ENCODE data around the gene ZC3H11A.
"Not testable (repeated sequence)": the region's sequence is repeated elsewhere in the genome, so short reads cannot be mapped to it uniquely, and the experiment has no call there.

ZC3H11A gene

GRCh38 chr1:203795441-203796235, at the start of gene ZC3H11A, which contains the start of gene ZBED6:
ZC3H11A (plus strand) TSS chr1:203795623; CDS start chr1:203817071, 21,448 bp downstream.
ZBED6 (plus strand) TSS chr1:203795623; CDS start chr1:203797523, 1,900 bp downstream.
- peak; percentile 88 for DNase-seq (ENCODE audit: low spot score)

- DNase-seq (ENCODE audit: low spot score): no peak
Measured at GRCh38 chr1:203746281-203746680, 49.1 kb upstream of the ZC3H11A start.

- no peak for DNase-seq (ENCODE audit: low spot score)
Measured at GRCh38 chr1:203751051-203751450, 44.4 kb upstream of the ZC3H11A start.

GRCh38 chr1:203751618-203752361, 43.6 kb upstream of the ZC3H11A start:
- DNase-seq (ENCODE audit: low spot score): not testable (repeated sequence)

GRCh38 chr1:203754455-203754864, 41.0 kb upstream of the ZC3H11A start:
- no peak for DNase-seq (ENCODE audit: low spot score)

- no peak for DNase-seq (ENCODE audit: low spot score)
Measured at GRCh38 chr1:203756036-203756435, 39.4 kb upstream of the ZC3H11A start.

GRCh38 chr1:203758749-203759148, 36.7 kb upstream of the ZC3H11A start:
- not testable (repeated sequence) for DNase-seq (ENCODE audit: low spot score)

- no peak for DNase-seq (ENCODE audit: low spot score)
Measured at GRCh38 chr1:203760506-203760905, 34.9 kb upstream of the ZC3H11A start.

- not testable (repeated sequence) for DNase-seq (ENCODE audit: low spot score)
Measured at GRCh38 chr1:203761958-203762357, 33.5 kb upstream of the ZC3H11A start.

GRCh38 chr1:203763505-203763904, 31.9 kb upstream of the ZC3H11A start:
- DNase-seq (ENCODE audit: low spot score): no peak

GRCh38 chr1:203764105-203765028, 31.1 kb upstream of the ZC3H11A start:
- no peak for DNase-seq (ENCODE audit: low spot score)

GRCh38 chr1:203765029-203765837, 30.2 kb upstream of the ZC3H11A start, which contains the start of gene LAX1:
LAX1 (plus strand) TSS chr1:203765183; CDS start chr1:203765566, 383 bp downstream.
- no peak for DNase-seq (ENCODE audit: low spot score)

GRCh38 chr1:203768256-203768655, 27.2 kb upstream of the ZC3H11A start:
- DNase-seq (ENCODE audit: low spot score): no peak

- peak; percentile 41 for DNase-seq (ENCODE audit: low spot score)
Measured at GRCh38 chr1:203769505-203770343, 25.7 kb upstream of the ZC3H11A start.

GRCh38 chr1:203771901-203772301, 23.5 kb upstream of the ZC3H11A start:
- no peak for DNase-seq (ENCODE audit: low spot score)

- no peak for DNase-seq (ENCODE audit: low spot score)
Measured at GRCh38 chr1:203772836-203773235, 22.6 kb upstream of the ZC3H11A start.

GRCh38 chr1:203776636-203777035, 18.8 kb upstream of the ZC3H11A start:
- DNase-seq (ENCODE audit: low spot score): no peak

- no peak for DNase-seq (ENCODE audit: low spot score)
Measured at GRCh38 chr1:203777596-203777995, 17.8 kb upstream of the ZC3H11A start.

GRCh38 chr1:203778146-203778545, 17.3 kb upstream of the ZC3H11A start:
- no peak for DNase-seq (ENCODE audit: low spot score)

- no peak for DNase-seq (ENCODE audit: low spot score)
Measured at GRCh38 chr1:203778789-203779188, 16.6 kb upstream of the ZC3H11A start.

All from HuH-7.5 (cell line).